Umbilical cord (tissue), 2 donors: ENCODE results near the gene SLC37A1. TPM values are rescaled to one million over a fixed set of nuclear protein-coding genes. Genes with fewer than 3 reads are reported as not detected.
A peak's percentile ranks its signal among the peaks of the same experiment; 100 is the strongest.

ENCODE experiments used
- DNase-seq: peaks from one replicate; pipeline ENCODE4 v3.0.0-alpha.2; 2015; ENCODE audit warnings: low spot score
- total RNA-seq: library from RNA; depleted of rRNA; stranded (reverse); fragments of >200 nt; gene quantifications from one replicate; pipeline ENCODE4 v1.2.3, GENCODE V29; 2014; ENCODE audit warnings: low replicate concordance; ENCODE audit not compliant: insufficient read depth

SLC37A1 gene
- total RNA-seq, 1 donor from 2014 or later: 4.8 TPM

- peak; percentile 60 for DNase-seq
These were observed 12.7 kb downstream of the SLC37A1 start for GRCh38 chr21:42526379-42526727.

- no peak for DNase-seq
These were observed 13.5 kb downstream of the SLC37A1 start for GRCh38 chr21:42527127-42527488.

GRCh38 chr21:42527489-42528158, 14.0 kb downstream of the SLC37A1 start:
- DNase-seq: no peak

GRCh38 chr21:42530167-42530518, 16.5 kb downstream of the SLC37A1 start:
- DNase-seq: no peak

- no peak for DNase-seq
These were observed 18.1 kb downstream of the SLC37A1 start for GRCh38 chr21:42531771-42532170.

GRCh38 chr21:42532466-42533181, 19.0 kb downstream of the SLC37A1 start:
- DNase-seq: no peak

GRCh38 chr21:42533306-42533962, 19.8 kb downstream of the SLC37A1 start:
- DNase-seq: no peak

- no peak for DNase-seq
These were observed 20.3 kb downstream of the SLC37A1 start for GRCh38 chr21:42533963-42534355.

GRCh38 chr21:42534421-42535378, 21.0 kb downstream of the SLC37A1 start:
- no peak for DNase-seq

GRCh38 chr21:42535602-42536171, 22.0 kb downstream of the SLC37A1 start:
- no peak for DNase-seq

- DNase-seq: no peak
These were observed 22.9 kb downstream of the SLC37A1 start for GRCh38 chr21:42536601-42537000.

GRCh38 chr21:42537106-42537742, 23.6 kb downstream of the SLC37A1 start:
- DNase-seq: no peak

GRCh38 chr21:42538479-42539275, 25.0 kb downstream of the SLC37A1 start:
- DNase-seq: no peak

- DNase-seq: no peak
These were observed 25.7 kb downstream of the SLC37A1 start for GRCh38 chr21:42539342-42539741.

- no peak for DNase-seq
These were observed 26.3 kb downstream of the SLC37A1 start for GRCh38 chr21:42539931-42540343.

- DNase-seq: no peak
These were observed 26.7 kb downstream of the SLC37A1 start for GRCh38 chr21:42540396-42540795.

- DNase-seq: no peak
These were observed 27.5 kb downstream of the SLC37A1 start for GRCh38 chr21:42541174-42541573.

- no peak for DNase-seq
These were observed 28.0 kb downstream of the SLC37A1 start for GRCh38 chr21:42541618-42542017.

- DNase-seq: no peak
These were observed 28.5 kb downstream of the SLC37A1 start for GRCh38 chr21:42542196-42542595.

GRCh38 chr21:42542596-42542995, 28.9 kb downstream of the SLC37A1 start:
- DNase-seq: no peak
